PFSK-1 (cell line): ENCODE results near the gene MPO.

Experiments
- FOXP2 ChIP-seq: optimal IDR thresholded peaks from 2 replicates; pipeline ENCODE3; 2011; ENCODE audit warnings: borderline replicate concordance, control low read depth, inconsistent platforms; ENCODE audit not compliant: insufficient read depth; ENCODE audit errors: extremely low read length, extremely low read depth
- POLR2AphosphoS5 ChIP-seq: IDR thresholded peaks from 2 replicates; pipeline ENCODE4 v1.6.1; 2012; ENCODE audit warnings: low read depth, mild to moderate bottlenecking, control low read depth, low read length, moderate library complexity
- REST ChIP-seq, 2 experiments: IDR thresholded peaks; 2 replicates each; pipeline versions ENCODE4 v1.6.1 to v1.8.0; 2011 to 2012; ENCODE audit warnings: low read depth in 2 of 2, low read length in 2 of 2, control low read depth in 1 of 2, inconsistent platforms in 1 of 2, mild to moderate bottlenecking in 1 of 2, moderate library complexity in 1 of 2; ENCODE audit not compliant: insufficient read depth in 1 of 2
- SIN3A ChIP-seq: IDR thresholded peaks from 2 replicates; pipeline ENCODE4 v1.6.1; 2012; ENCODE audit warnings: mild to moderate bottlenecking, low read length, moderate library complexity, borderline replicate concordance; ENCODE audit not compliant: insufficient read depth
- TAF1 ChIP-seq: IDR thresholded peaks from 2 replicates; pipeline ENCODE4 v1.6.1; 2012; ENCODE audit warnings: low read length, control low read depth, borderline replicate concordance; ENCODE audit not compliant: insufficient read depth

The MPO gene

DNA sequence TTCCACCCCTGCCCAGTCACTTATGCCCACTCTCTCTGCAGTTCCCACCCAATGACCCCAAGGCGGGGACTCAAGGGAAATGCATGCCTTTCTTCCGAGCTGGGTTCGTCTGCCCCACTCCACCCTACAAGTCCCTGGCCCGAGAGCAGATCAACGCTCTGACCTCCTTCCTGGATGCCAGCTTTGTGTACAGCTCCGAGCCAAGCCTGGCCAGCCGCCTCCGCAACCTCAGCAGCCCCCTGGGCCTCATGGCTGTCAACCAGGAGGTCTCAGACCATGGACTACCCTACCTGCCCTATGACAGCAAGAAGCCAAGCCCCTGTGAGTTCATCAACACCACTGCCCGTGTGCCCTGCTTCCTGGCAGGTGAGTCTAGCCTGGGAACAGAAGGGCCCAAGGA is 28.6 kb downstream of the MPO start:
- TF ChIP-seq POLR2AphosphoS5: no peak
- TF ChIP-seq REST (IDR thresholded peaks at IDR 0.05; ENCODE audit: insufficient read depth in 1 of 2, low read depth in 2 of 2, low read length in 2 of 2): no peak
- no peak for TF ChIP-seq TAF1
- no peak for TF ChIP-seq SIN3A
- TF ChIP-seq FOXP2: no peak

DNA sequence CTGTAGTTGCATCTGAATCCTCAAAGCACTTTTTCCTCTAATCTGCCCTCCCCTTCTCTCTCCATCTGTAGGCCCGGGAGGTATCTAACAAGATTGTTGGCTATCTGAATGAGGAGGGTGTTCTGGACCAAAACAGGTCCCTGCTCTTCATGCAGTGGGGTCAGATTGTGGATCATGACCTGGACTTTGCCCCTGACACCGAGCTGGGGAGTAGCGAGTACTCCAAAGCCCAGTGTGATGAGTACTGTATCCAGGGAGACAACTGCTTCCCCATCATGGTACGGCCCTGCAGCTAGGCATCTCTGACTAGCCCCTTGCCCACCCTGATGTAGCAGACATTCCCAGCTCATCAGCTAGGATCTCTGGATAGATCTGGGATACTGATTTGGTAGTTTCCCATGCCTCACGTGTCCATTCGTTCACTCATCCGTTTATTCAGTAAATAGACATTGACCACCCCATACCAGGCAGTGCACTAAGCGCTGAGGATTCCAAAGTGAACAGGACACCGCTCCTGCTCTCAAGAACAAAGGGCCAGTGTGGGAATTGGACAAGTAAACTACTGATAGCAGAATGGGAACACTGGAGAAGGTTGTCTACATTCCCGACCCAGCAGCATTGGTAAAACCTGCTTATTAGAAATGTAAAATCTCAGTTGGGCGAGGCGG is 30.3 kb downstream of the MPO start:
- TF ChIP-seq POLR2AphosphoS5 (no peak), TAF1 (no peak), FOXP2 (no peak), SIN3A (no peak), REST (IDR thresholded peaks at IDR 0.05; ENCODE audit: insufficient read depth in 1 of 2, low read depth in 2 of 2, low read length in 2 of 2) (no peak)

- TF ChIP-seq POLR2AphosphoS5: no peak
- TF ChIP-seq FOXP2: no peak
- no peak for TF ChIP-seq SIN3A
Measured at GRCh38 chr17:58249270-58250133, 31.2 kb downstream of the MPO start.

DNA sequence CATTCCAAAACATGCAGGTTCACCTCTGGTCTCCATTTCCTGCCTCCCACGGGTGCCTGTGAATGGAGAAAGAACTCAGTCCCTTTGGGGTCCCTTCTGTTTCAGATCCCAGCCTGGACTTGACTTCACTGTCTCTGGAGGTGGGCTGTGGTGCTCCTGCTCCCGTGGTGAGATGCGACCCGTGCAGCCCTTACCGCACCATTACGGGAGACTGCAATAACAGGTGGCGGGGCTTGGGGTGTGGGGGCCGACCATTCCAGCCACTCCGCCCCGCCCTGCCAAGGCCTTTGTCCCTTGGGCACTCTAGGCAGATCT is 31.8 kb downstream of the MPO start:
- TF ChIP-seq REST (IDR thresholded peaks at IDR 0.05; ENCODE audit: insufficient read depth in 1 of 2, low read depth in 2 of 2, low read length in 2 of 2) (no peak), SIN3A (no peak), POLR2AphosphoS5 (no peak), TAF1 (no peak), FOXP2 (no peak)

GRCh38 chr17:58247511-58248363 is 33.0 kb downstream of the MPO start:
- TF ChIP-seq REST (IDR thresholded peaks at IDR 0.05; ENCODE audit: insufficient read depth in 1 of 2, low read depth in 2 of 2, low read length in 2 of 2) (no peak), TAF1 (no peak), POLR2AphosphoS5 (no peak), FOXP2 (no peak), SIN3A (no peak)
